Retinal pigment epithelial cell (primary cell): Measurements from ENCODE around the gene AP5Z1.

ENCODE experiments used
- DNase-seq: peaks from one replicate; pipeline ENCODE4 v3.0.0-alpha.2; 2010; ENCODE audit warnings: low read depth
- H3K4me3 ChIP-seq: 2 replicates; pipeline ENCODE4 v1.5.1; 2011; ENCODE audit warnings: mild to moderate bottlenecking, low read length, control low read depth, moderate library complexity
- TF ChIP-seq, protein P1 (sequence below): conservative IDR thresholded peaks from 2 replicates; pipeline ENCODE4 v1.5.1; 2011; ENCODE audit warnings: low read depth, low read length, control low read depth, inconsistent platforms

Gene AP5Z1

DNA sequence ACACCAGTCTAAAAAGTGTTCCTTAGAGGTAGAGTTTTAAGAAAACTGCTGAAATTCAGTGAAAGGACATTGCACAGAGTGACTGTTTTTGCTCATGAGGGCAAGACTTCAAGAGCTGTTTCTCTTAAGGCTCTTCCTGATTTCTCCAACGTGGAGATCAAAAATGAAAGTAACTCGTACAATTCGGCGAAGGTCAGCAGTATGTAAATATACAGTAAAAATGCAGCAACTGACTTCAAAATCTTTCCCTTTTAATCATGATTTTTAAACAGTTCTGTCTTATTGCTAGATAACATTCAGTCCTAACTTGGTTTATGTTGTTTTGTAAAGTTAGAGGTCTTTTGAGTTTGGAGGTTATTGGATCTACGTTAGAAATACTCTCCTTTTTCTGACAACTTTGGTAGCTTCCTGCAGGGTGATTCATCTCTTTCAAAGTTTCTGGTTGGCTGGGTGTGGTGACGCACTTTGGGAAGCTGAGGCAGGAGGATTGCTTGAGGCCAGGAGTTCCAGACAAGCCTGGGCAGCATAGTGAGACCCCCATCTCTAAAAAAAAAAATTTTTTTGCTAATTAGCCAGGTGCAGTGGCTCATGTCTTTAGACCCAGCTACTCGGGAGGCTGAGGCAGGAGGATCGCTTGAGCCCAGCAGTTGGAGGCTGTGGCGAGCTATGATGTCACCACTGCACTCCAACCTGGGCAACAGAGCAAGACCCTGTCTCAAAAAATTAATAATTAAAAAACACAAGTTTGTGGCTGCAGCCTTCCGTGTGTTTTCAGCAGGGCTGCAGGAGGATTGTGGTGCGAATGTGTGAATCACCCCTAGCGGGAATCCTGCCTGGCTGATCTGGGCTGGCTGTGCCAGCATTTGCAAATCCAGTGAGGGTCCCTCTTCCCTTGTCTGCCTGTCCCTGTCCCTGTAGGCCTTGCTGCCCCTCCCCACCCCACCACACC is 29.2 kb upstream of the AP5Z1 start:
- no peak for DNase-seq
- no peak overlapping the region for H3K4me3 ChIP-seq
- TF ChIP-seq, protein P1, sequence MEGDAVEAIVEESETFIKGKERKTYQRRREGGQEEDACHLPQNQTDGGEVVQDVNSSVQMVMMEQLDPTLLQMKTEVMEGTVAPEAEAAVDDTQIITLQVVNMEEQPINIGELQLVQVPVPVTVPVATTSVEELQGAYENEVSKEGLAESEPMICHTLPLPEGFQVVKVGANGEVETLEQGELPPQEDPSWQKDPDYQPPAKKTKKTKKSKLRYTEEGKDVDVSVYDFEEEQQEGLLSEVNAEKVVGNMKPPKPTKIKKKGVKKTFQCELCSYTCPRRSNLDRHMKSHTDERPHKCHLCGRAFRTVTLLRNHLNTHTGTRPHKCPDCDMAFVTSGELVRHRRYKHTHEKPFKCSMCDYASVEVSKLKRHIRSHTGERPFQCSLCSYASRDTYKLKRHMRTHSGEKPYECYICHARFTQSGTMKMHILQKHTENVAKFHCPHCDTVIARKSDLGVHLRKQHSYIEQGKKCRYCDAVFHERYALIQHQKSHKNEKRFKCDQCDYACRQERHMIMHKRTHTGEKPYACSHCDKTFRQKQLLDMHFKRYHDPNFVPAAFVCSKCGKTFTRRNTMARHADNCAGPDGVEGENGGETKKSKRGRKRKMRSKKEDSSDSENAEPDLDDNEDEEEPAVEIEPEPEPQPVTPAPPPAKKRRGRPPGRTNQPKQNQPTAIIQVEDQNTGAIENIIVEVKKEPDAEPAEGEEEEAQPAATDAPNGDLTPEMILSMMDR, result no peak

DNA sequence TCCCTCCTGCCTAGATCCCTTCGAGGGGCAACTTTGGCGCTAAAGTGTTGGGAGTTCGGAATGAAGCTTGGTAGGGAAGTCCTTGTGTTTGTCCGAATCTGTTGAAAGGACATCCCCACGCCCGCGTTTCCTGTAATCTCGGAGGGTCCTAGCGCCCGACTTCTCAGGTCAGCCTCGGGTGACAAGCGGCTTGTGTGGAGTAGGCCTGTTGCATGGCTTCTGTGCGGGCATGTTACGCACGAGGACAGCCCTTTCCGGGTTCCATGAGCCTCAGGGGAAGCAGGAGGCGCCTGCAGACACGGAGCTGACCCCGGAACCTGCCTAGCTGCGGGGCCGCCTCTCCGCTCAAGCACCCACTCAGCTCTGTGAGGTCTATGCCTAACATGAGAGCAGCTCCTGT is 28.4 kb upstream of the AP5Z1 start:
- TF ChIP-seq, protein P1, result no peak
- H3K4me3 ChIP-seq, result no peak overlapping the region
- DNase-seq, result no peak

DNA sequence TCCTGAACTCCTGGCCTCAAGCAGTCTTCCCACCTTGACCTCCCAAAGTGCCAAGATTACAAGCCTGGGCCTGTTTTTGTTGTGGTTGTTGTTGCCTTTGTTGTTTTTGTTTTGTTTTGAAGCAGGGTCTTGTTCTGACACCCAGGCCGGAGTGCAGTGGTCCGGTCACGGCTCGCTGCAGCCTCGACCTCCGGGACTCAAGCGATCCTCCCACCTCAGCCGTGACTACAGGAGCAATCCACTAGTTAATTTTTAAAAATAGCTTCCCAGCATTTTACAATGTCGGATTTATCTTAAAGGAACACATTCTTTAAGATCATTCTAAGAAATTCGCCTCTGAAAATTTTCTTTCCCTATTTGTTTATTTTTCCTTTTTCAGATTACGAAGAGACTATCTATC is 27.7 kb upstream of the AP5Z1 start:
- TF ChIP-seq, protein P1, result no peak
- H3K4me3 ChIP-seq, result no peak overlapping the region
- no peak for DNase-seq

DNA sequence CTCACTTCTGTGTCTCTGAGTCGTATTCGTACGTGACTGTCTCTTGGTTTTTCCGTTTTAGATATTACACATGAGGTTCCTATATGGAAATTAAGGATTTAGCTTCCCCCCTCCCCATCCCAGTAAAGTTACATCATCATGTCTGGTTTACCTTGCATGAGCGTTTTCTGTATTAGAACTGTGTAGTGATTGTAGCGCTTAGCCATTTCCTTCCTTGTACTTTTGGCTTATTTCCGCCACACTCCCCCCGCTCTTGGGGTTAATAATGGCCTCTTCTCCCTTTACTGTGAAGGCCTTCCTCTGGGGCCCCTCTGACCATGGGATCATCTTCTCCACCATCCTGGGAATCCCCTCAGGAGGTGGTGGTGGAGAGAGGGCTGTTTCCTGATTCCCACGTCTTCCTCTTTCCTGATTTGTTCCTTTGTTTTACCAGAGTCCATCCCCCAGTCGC is 27.2 kb upstream of the AP5Z1 start:
- H3K4me3 ChIP-seq, result no peak overlapping the region
- TF ChIP-seq, protein P1, result no peak
- DNase-seq, result no peak

DNA sequence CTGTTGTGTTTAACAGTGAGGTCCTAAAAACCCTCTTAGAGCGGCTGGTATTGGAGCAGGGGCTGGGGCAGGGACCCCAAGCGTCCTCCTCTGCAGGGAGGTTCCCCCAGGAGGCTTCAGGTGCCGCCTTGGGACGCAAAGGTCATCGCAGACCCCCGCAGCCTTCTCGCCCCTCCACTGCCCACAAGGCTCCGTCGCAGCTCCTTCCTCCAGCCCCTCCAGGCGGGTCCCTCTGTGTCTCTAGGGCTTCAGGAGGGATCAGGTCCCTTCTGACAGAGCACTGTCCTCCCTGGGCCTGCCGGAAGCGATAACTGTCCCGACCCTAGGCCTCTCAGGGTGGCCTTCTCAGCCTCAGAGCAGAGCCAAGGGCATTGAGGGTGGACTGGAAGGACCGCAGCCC is 26.1 kb upstream of the AP5Z1 start:
- no peak for DNase-seq
- no peak overlapping the region for H3K4me3 ChIP-seq
- TF ChIP-seq, protein P1, result no peak

DNA sequence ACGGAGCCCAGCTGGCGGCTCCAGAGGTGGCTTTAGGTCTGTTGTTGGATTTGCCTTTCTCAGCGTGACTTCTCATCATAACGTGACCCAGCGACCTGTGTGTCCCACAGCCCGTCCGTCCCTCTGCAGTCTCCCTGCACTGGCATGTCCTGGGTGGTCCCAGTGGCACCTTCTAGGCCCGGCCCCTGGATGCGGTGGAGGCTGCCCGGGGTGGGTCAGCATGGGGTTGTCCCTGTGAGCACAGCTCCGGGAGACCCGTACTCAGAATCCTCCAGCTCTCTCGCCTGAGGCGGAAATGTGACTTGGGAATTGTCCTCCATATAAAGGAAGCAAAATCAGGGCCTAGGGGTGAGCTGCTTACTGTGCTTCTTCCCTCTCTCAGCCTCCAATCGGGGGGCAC is 25.6 kb upstream of the AP5Z1 start:
- DNase-seq, result no peak
- no peak overlapping the region for H3K4me3 ChIP-seq
- TF ChIP-seq, protein P1, result no peak
